ENCODE measurements around the gene ZNF236.

DNA sequence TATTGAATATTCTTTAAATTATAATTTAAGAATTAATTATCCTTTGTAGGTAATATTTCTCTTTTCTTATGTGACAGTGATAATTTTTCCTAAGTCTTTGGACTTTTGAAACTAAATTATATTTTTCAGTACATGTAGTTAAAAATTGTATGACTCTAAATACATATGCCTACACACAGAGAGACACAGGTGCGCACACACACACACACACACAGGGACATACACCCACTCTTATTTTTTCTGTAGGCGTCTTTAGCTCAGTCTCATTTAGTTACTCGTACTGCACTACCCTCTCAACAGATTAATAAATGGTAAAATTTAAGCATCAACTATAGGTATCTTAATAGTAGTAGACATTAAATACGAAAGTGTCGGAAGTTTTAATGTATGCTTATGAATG is 56.1 kb downstream of the ZNF236 start:
- TF ChIP-seq CTCF (IDR thresholded peaks at IDR 0.05; ENCODE audit: poor library complexity, severe bottlenecking), result no peak
- no peak for TF ChIP-seq POLR2AphosphoS5 (IDR thresholded peaks at IDR 0.05)
- TF ChIP-seq RAD21 (conservative IDR thresholded peaks at IDR 0.05), result no peak

Data from neural cell (in vitro differentiated cells).